ENCODE measurements around the gene MEIS3.

MEIS3 gene

GRCh38 chr19:47419030-47419783, at the start of gene MEIS3:
Gene MEIS3, minus strand, starts transcription at chr19:47419527. Its CDS starts 446 bp downstream, at chr19:47419081.
- DNase-seq (ENCODE audit: low spot score) = no peak

GRCh38 chr19:47467914-47468313, 48.6 kb upstream of the MEIS3 start:
- no peak for DNase-seq (ENCODE audit: low spot score)

DNA sequence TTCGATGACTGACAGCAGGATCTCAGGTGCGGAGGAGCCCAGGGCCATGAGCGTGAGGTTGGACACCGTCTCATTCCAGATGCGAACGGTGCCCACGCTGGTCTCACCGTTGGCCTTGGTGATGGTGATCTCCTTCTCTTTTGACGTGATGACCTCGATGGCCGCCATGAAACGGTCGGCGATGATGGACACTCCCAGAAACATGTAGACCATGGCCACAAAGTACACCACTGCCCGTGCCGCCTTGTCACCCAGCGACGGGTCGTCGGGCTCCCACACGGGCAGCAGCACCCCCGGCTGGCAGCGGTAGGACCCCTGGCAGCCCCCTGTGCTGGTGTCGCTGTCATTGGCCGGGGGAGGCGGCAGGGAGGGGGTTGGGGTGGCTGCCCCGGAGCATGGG, 46.6 kb upstream of the MEIS3 start:
- no peak for DNase-seq (ENCODE audit: low spot score)

GRCh38 chr19:47464675-47465419, 45.5 kb upstream of the MEIS3 start:
- no peak for DNase-seq (ENCODE audit: low spot score)

- no peak for DNase-seq (ENCODE audit: low spot score)
Measured at GRCh38 chr19:47461876-47462275, 42.5 kb upstream of the MEIS3 start.

GRCh38 chr19:47459477-47459876, 40.1 kb upstream of the MEIS3 start:
- no peak for DNase-seq (ENCODE audit: low spot score)

DNA sequence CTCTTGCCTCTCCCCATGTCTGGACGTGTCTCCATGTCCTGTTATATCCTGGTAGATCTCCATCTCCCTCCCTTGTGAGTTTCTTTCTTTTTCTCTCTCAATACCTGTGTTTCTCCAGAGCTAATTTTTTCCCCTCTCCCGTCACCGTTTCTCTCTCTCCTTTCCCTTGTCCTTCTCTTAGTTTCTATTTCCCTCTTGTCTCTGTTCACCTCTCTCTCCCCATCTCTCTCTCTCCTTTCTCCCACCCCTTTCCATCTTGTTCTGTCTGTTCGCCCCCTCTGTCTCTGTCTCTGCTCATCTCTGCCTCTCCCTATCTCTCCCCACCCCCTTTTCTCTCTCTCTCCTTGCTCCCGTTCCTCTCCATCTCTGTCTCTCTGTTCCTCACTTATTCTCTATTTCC, 39.3 kb upstream of the MEIS3 start:
- DNase-seq (ENCODE audit: low spot score) = no peak

GRCh38 chr19:47456721-47457474, 37.6 kb upstream of the MEIS3 start:
- no peak for DNase-seq (ENCODE audit: low spot score)

- DNase-seq (ENCODE audit: low spot score) = no peak
Measured at GRCh38 chr19:47450478-47450877, 31.2 kb upstream of the MEIS3 start.

- DNase-seq (ENCODE audit: low spot score) = no peak
Measured at GRCh38 chr19:47448360-47448727, 29.0 kb upstream of the MEIS3 start.

GRCh38 chr19:47447470-47448359, 28.4 kb upstream of the MEIS3 start:
- peak; percentile 49 for DNase-seq (ENCODE audit: low spot score)

DNA sequence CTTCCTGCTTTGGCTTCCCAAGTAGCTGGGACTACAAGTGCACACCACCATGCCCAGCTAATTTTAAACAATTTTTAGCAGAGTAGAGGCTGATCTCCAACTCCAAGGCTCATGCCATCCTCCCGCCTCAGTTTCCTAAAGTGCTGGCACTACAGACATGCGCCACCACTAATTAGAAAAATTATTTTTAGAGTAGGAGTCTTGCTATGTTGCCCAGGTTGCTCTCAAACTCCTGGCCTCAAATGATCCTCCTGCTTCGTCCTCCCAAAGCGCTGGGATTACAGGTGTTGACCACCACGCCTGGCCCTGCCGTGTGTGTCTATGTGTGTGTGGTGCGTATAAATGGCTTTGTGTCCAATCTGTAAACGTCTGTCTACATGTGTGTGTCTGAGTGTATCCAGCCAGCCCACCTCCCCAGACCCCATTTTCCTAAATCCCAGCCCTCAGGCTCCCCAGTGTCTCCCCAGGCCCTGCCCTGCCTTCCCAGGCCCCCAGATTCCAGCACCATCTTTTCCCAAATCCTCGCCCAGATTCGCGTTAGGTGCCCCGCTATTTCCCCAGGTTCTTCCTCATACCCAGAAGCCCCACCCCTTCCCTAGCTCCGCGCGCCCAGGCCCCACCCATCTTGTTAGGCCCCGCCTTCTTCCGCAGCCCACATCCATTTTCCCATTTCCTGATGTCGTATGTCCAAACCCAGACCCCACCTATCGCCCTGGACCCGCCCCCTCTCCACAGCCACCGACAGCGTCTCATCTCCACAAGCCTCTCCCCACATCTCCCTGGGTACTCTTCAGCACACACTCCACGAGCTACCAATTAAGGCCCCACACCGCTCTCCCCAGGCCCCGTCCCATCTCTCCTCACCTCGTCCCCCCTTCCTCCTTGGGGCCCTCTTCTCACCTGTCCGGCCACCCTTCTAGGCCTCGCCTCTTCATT, 27.5 kb upstream of the MEIS3 start:
- DNase-seq (ENCODE audit: low spot score) = no peak

DNA sequence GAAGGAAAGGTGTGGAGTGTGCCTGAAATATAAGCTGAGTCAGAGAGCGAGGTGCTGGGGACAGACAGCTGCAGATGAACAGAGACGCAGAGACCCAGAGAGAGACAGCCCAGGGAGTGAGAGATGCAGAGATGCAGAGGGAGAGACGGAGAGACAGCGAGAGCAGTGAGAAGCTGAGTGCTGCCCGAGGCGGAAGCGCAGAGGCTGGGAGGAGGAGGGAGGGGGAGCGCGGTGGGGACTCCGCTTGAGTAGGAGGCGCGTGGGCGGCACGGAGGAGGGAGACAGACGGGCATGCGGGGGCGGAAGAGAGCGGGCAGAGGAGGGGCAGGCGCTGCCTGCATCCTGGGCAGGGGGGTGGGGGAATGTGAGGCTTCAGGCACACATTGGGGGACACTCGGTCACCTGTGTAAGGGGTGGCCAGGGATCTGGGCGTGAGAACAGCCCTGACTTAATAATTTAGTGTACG, 26.6 kb upstream of the MEIS3 start:
- DNase-seq (ENCODE audit: low spot score) = no peak

DNA sequence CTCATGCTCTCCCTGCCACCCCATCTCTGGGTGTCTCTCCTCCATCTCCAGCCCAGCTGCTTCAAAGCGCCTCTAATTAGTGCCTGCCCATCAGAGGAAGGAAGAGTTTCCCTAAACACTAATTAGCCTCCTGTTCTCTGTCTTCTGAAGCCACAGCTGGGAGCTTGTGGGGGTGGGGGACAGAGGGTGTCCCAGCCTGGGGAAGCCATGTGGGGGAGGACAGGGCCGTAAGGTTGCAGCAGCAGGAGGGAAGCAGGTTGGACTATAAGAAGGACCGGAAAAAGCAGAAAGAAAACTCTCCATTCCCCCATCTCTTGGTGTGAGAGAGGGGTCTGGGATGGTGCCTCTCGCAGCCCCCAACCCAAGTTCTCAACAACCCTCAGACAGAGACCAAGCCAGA, 26.2 kb upstream of the MEIS3 start:
- DNase-seq (ENCODE audit: low spot score) = no peak

- DNase-seq (ENCODE audit: low spot score) = no peak
Measured at GRCh38 chr19:47444388-47444821, 25.1 kb upstream of the MEIS3 start.

DNA sequence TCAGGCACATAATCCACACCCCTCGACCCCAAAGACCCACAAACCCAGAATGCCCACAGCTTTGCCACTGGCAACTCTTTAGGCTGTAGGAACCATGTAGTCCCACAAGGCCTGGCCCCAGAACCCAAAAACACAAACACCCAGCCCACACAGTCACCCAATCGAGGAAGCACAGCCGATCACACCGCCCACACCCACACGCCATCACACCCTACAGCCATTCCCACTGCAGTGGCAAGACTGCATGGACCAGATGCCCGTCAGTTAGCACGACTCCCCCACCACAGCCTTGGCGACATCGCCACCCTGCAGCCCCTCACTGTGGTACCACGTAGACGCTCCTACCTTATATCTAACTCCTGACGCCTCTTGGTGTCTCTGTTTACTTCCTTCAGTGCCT, 24.0 kb upstream of the MEIS3 start:
- no peak for DNase-seq (ENCODE audit: low spot score)

- no peak for DNase-seq (ENCODE audit: low spot score)
Measured at GRCh38 chr19:47438793-47439220, 19.5 kb upstream of the MEIS3 start.

DNA sequence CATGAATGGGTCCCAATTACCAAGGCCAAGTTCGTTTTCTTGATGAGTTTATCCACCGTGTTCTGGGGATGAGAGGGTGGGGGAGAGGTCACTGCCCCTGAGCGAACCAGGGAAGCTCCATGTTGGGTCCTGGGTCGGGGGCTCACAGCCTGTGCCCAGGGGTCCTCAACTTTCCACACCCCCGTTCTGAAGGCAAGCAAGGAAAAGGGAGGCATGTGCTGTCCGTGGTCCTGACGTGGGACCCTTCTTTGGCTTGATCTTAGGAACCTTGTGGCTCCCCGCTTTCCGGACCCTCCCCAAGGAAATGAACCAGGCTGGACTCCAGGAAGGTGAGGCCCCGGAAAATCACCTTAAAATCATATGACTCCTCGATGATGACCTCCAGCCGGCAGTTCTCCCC, 18.2 kb upstream of the MEIS3 start:
- no peak for DNase-seq (ENCODE audit: low spot score)

DNA sequence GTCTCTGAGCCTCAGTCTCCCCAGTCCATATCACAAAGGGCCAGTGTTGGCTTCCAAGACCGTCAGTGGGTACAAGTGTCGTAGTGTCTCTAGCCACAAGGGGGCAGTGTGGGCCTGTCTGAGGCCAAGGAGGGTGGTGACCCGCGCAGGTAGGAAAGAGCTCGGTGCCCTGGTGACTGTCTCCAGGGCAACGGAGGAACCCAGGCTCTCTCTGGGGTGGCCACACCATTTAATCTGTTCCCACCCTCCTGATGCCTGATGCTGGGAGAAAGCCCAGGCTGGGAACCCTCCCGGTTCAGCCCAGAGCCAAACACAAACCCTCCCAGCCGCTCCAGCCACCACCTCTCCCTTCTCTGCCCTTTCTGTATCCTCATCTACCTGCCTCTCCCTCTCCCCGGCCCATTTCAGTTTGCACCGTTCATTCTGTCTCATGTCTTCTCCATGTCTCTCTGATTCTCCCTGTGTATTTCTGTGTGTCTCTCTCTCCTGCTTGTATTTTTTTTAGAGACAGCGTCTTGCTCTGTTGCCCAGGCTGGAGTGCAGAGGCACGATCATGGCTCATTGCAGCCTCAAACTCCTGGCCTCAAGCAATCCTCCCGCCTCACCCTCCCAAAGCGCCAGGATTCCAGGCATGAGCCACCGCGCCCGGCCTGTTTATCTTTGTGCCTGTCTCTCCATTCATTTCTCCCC, 17.5 kb upstream of the MEIS3 start:
- peak; percentile 77 for DNase-seq (ENCODE audit: low spot score)

DNA sequence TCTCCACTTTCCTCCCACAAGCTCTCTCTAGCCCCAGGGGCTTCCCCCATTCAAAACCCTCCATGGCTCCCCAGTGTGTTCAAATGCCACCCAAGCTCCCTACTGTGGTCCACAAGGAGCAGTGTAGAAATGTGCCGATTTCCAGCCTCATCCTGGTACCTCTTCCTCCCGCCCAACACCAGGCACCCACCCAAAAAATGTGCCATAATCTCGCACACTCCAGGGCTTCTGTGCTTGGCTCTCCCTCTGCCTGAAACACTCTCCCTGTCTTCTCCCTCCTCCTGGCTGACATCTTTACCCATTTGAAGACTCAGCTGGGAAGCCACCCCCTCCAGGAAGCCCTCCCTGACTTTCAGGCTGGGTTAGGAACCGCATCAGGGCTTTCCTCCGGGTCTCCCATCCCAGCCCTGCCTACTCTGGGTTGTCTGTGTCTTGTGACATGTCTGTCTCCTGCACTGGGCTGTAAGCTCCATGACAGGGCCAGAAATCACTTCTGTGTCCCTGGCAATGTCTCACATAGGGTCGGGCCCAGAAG, 16.6 kb upstream of the MEIS3 start:
- no peak for DNase-seq (ENCODE audit: low spot score)

Measured in AG08395 (cell line).